Measurements from ENCODE around the gene ATRN.
A peak's percentile ranks its signal among the peaks of the same experiment; 100 is the strongest.

ATRN gene

DNA sequence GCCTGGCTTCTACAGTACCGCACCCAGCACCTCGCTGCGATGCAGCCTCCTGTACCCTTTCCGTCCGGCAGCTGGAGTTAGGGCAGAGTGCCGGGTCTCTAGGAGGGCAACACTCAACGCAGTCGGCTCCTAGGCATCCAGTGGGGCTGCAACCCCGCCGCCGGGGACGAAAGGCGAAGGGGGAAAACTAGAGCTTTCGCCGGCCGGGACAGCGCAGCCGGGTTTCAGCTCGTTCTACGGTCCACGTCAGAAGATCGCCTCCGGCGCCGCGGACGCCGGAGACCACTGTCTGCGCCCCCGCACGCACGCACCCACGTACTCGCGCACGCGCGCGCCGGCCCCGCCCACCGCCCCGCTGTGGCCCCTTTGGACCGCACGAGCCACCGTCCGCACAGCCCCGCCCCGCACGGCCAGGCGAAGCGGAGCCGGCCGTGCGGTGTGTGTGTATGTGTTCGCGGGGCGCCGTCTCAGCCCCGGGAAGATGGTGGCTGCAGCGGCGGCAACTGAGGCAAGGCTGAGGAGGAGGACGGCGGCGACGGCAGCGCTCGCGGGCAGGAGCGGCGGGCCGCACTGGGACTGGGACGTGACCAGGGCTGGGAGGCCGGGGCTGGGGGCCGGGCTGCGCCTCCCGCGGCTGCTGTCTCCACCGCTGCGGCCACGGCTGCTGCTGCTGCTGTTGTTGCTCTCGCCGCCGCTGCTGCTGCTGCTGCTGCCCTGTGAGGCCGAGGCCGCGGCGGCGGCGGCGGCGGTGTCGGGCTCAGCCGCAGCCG, at the start of gene ATRN (continued):
- 0 out of 2 replicates have a peak, but pooled peaks have one; percentile 46 for TF ChIP-seq ZNF629 (tag by site-specific recombination; IDR thresholded peaks at IDR 0.05)
- TF ChIP-seq ZNF132 (tag by site-specific recombination; IDR thresholded peaks at IDR 0.05; ENCODE audit: borderline replicate concordance) = no peak
- TF ChIP-seq SCRT2 (tag by site-specific recombination; IDR thresholded peaks at IDR 0.05) = no peak
- no peak for TF ChIP-seq ZEB2 (tag by site-specific recombination; IDR thresholded peaks at IDR 0.05)
- no peak for TF ChIP-seq ZNF654 (tag by site-specific recombination; IDR thresholded peaks at IDR 0.05; ENCODE audit: low read depth)
- TF ChIP-seq, protein P1, sequence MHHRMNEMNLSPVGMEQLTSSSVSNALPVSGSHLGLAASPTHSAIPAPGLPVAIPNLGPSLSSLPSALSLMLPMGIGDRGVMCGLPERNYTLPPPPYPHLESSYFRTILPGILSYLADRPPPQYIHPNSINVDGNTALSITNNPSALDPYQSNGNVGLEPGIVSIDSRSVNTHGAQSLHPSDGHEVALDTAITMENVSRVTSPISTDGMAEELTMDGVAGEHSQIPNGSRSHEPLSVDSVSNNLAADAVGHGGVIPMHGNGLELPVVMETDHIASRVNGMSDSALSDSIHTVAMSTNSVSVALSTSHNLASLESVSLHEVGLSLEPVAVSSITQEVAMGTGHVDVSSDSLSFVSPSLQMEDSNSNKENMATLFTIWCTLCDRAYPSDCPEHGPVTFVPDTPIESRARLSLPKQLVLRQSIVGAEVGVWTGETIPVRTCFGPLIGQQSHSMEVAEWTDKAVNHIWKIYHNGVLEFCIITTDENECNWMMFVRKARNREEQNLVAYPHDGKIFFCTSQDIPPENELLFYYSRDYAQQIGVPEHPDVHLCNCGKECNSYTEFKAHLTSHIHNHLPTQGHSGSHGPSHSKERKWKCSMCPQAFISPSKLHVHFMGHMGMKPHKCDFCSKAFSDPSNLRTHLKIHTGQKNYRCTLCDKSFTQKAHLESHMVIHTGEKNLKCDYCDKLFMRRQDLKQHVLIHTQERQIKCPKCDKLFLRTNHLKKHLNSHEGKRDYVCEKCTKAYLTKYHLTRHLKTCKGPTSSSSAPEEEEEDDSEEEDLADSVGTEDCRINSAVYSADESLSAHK (tag by site-specific recombination; IDR thresholded peaks at IDR 0.05) = peak; percentile 56; the same call in 1 of the 2 replicates
- TF ChIP-seq BCL11B (tag by site-specific recombination; IDR thresholded peaks at IDR 0.05; ENCODE audit: low read depth) = no peak
- TF ChIP-seq ZNF366 (tag by site-specific recombination; conservative IDR thresholded peaks at IDR 0.05) = no peak
- no peak for TF ChIP-seq ZNF221 (tag by site-specific recombination; IDR thresholded peaks at IDR 0.05; ENCODE audit: borderline replicate concordance)
- TF ChIP-seq TSHZ1 (tag by site-specific recombination; IDR thresholded peaks at IDR 0.05; ENCODE audit: borderline replicate concordance) = no peak; the same call in 1 of the 2 replicates
- TF ChIP-seq ZNF174 (tag by site-specific recombination; IDR thresholded peaks at IDR 0.05) = no peak
- TF ChIP-seq PRDM10 (tag by site-specific recombination; IDR thresholded peaks at IDR 0.05) = no peak
- peak; percentile 65 for TF ChIP-seq SP3 (tag by site-specific recombination; IDR thresholded peaks at IDR 0.05)
- no peak for TF ChIP-seq ZNF777 (tag by site-specific recombination; IDR thresholded peaks at IDR 0.05; ENCODE audit: borderline replicate concordance)
- TF ChIP-seq ZNF561 (tag by site-specific recombination; IDR thresholded peaks at IDR 0.05; ENCODE audit: borderline replicate concordance) = peak; percentile 92
- TF ChIP-seq HOXD13 (CRISPR knock-in tag; IDR thresholded peaks at IDR 0.05; ENCODE audit: borderline replicate concordance) = no peak
- TF ChIP-seq ZNF626 (tag by site-specific recombination; IDR thresholded peaks at IDR 0.05) = 0 out of 2 replicates have a peak, but pooled peaks have one; percentile 9
- TF ChIP-seq, protein P2, sequence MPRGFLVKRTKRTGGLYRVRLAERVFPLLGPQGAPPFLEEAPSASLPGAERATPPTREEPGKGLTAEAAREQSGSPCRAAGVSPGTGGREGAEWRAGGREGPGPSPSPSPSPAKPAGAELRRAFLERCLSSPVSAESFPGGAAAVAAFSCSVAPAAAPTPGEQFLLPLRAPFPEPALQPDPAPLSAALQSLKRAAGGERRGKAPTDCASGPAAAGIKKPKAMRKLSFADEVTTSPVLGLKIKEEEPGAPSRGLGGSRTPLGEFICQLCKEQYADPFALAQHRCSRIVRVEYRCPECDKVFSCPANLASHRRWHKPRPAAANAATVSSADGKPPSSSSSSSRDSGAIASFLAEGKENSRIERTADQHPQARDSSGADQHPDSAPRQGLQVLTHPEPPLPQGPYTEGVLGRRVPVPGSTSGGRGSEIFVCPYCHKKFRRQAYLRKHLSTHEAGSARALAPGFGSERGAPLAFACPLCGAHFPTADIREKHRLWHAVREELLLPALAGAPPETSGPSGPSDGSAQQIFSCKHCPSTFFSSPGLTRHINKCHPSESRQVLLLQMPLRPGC (tag by site-specific recombination; IDR thresholded peaks at IDR 0.05) = no peak
- no peak for TF ChIP-seq MYNN (tag by site-specific recombination; IDR thresholded peaks at IDR 0.05; ENCODE audit: borderline replicate concordance)
- peak; percentile 59; the same call in 1 of the 2 replicates for TF ChIP-seq KLF8 (tag by site-specific recombination; IDR thresholded peaks at IDR 0.05)
- TF ChIP-seq ZNF140 (tag by site-specific recombination; IDR thresholded peaks at IDR 0.05) = no peak
- TF ChIP-seq ZNF223 (tag by site-specific recombination; IDR thresholded peaks at IDR 0.05) = no peak
- no peak for TF ChIP-seq ZNF354C (tag by site-specific recombination; IDR thresholded peaks at IDR 0.05; ENCODE audit: borderline replicate concordance, low read depth)
- TF ChIP-seq ZNF280C (tag by site-specific recombination; IDR thresholded peaks at IDR 0.05) = no peak
- TF ChIP-seq, protein P3, sequence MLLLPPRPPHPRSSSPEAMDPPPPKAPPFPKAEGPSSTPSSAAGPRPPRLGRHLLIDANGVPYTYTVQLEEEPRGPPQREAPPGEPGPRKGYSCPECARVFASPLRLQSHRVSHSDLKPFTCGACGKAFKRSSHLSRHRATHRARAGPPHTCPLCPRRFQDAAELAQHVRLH (tag by site-specific recombination; IDR thresholded peaks at IDR 0.05) = no peak
